H54 (cell line): Measurements from ENCODE around the gene CHTF18.

Source experiments
- DNase-seq: peaks from one replicate; pipeline ENCODE4 v3.0.0; 2011; ENCODE audit warnings: low spot score, mixed read lengths; ENCODE audit not compliant: insufficient read length
- FAIRE-seq: peaks from 3 replicates; lab custom pipeline; 2011; peaks lifted over from hg19 to GRCh38; lab: Jason Lieb, UNC
- POLR2A ChIP-seq: IDR thresholded peaks from 2 replicates; pipeline ENCODE4 v1.6.1; 2011; ENCODE audit warnings: low read depth, mild to moderate bottlenecking, low read length

CHTF18 gene

DNA sequence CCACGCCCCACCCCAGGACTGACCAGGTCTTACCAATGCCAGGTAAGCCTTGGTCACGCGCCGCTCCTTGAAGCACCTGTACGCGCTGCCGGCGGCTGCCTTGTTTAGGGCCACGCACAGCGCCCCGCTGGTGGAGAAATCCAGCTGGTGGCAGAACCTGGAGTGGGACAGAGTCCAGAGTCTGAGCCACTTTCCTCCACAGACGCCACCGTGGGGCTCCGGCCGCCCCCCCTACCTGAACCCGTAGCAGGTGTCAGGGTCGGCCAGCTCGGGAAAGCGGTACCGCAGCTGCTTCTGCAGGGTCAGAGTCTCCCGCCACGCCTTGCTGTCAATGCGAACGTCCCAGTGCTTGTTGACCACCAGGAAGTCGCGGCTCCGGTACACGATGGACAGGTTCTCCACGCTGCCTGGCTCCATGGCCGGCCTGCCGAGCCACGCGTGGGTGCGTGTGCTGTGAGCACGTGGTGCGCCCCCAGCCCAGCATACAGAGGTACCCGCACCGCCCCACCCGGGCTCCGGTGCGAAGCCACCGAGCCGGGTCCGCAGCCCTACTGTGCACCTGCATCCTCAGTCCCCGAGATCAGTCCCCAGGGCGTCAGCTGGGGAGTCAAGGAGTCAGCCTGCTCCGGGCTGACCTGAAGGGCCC is 976 bp upstream of the CHTF18 start:
- TF ChIP-seq POLR2A: no peak
- no peak for DNase-seq
- FAIRE-seq: no peak

DNA sequence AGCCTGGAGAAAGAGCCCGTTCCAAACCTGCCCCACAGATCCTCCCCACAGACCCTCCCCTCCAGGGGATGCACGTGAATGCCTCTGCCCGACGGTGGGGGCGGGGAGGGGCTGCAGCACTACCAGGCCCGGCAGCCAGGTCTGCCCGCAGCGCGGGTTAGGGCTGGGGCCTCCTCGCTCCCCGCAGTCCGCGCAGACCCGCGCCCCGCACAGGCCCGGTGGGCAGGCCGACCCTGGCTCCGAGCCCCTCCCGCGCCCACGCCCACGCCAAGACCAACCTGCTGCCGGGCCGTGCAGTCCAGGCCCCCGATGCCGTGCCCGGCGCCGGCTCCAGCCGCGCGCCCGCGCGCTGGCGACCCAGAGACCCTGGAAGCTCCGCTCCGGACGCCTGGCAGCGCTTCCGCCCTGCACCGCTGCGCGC is 432 bp upstream of the CHTF18 start, which contains the start of gene RPUSD1:
TSS of gene RPUSD1 (minus strand) at position 404 of the 421 bp plus-strand sequence. CDS start 644 bp downstream, outside the sequence.
- no peak for FAIRE-seq
- DNase-seq: no peak
- peak; percentile 61; the same call in 1 of the 2 replicates for TF ChIP-seq POLR2A

DNA sequence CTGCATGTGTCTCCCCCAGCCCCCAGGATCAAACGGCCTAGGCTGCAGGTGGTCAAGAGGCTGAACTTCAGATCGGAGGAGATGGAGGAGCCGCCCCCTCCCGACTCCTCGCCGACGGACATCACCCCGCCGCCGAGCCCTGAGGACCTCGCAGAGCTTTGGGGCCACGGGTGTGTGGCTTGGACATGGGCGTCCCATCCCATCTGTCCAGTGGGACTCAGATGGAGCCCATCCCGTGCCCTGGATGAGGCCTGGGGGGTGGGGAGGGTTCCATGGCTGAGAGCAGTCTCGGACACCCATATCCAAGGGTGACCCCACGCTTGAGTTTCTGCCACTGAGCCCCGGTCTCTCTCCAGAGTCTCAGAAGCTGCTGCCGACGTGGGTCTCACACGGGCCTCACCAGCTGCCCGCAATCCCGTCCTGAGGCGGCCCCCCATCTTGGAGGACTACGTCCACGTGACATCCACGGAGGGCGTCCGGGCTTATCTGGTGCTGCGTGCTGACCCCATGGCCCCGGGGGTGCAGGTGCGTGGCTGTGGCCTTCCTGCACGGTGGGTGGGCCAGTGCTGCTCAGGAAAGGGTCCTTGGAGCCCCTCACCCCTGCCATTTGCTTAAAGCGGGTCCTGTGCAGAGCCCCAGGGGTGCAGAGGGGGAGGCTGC is 901 bp downstream of the CHTF18 start:
- no peak for TF ChIP-seq POLR2A
- DNase-seq: no peak
- FAIRE-seq: no peak

DNA sequence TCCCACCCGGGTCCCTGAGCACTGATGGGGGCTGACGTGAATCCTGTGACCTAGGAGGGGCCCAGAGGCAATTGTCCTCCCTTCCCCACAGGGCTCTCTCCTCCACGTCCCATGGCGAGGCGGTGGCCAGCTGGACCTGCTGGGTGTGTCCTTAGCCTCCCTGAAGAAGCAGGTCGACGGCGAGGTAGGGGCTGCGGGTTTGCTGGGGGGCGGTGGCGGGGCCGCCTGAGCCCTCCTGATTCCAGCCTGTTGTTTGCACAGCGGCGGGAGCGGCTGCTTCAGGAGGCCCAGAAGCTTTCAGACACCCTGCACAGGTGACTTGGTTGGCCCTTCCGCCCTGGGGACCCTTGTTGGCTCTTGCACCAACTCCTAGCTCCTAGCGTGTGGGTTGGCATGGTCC is 1.7 kb downstream of the CHTF18 start:
- TF ChIP-seq POLR2A: no peak
- FAIRE-seq (no peak), DNase-seq (no peak)

DNA sequence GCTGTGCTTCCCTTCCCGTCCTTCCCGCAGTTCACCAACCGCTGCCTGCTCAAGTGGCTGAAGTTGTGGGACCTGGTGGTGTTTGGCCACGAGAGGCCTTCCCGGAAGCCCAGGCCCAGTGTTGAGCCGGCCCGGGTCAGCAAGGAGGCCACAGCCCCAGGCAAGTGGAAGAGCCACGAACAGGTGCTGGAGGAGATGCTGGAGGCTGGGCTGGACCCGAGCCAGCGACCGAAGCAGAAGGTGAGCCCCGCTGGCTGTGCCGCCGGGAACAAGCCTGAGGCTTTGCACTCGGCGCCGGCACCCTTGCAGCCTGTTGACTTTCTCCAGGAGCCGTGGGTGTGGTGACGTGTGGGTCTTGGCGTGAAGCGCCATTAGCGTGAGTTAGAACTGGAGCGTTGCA is 2.7 kb downstream of the CHTF18 start:
- FAIRE-seq (no peak), DNase-seq (no peak)
- TF ChIP-seq POLR2A: no peak

DNA sequence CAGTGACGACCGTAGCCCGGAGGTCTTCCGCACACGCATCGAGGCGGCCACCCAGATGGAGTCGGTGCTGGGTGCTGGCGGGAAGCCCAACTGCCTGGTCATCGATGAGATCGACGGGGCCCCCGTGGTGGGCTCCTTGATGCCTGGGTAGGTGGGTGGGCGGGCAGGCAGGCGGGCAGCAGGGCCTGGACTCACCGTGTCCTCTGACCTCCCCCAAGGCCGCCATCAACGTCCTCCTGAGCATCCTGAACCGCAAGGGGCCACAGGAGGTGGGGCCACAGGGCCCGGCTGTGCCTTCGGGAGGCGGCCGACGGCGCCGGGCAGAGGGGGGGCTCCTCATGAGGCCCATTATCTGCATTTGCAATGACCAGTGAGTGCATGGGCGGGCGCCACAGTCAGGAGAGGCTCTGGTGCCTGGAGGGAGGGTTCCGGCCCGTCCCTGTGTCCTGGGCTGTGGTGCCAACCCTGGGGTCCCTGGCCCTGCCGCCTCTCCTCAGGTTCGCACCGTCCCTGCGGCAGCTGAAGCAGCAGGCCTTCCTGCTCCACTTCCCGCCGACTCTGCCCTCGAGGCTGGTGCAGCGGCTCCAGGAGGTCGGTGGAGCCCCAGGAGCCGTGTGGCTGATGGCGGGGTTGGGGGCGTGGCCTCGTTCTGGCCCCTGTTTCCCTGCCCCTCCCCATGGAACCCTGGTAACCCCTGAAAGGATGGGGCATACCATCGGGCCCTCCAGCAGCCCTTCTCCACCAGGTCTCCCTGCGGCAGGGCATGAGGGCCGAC is 4.0 kb downstream of the CHTF18 start:
- no peak for TF ChIP-seq POLR2A
- DNase-seq (no peak), FAIRE-seq (no peak)

DNA sequence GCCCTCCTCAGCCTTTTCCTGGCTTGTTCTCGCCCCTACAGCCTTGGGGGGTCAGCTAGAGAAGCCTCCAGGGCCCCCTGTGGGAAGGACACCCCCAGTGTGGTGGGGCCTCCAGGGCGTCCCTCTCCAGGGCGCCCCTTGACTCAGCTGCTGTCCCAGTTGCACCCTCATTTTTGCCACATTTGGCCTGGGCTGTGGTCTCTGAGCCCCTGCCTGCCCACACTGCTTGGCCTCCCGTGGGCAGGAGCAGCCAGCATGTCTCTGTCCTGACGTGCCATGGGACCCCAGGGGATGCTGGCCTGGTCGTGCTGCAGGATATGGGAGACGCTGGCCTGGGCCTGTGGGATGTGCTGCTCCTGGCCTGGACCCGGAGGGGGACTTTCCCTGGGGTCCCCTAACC is 5.0 kb downstream of the CHTF18 start:
- no peak for FAIRE-seq
- no peak for TF ChIP-seq POLR2A
- DNase-seq: no peak

DNA sequence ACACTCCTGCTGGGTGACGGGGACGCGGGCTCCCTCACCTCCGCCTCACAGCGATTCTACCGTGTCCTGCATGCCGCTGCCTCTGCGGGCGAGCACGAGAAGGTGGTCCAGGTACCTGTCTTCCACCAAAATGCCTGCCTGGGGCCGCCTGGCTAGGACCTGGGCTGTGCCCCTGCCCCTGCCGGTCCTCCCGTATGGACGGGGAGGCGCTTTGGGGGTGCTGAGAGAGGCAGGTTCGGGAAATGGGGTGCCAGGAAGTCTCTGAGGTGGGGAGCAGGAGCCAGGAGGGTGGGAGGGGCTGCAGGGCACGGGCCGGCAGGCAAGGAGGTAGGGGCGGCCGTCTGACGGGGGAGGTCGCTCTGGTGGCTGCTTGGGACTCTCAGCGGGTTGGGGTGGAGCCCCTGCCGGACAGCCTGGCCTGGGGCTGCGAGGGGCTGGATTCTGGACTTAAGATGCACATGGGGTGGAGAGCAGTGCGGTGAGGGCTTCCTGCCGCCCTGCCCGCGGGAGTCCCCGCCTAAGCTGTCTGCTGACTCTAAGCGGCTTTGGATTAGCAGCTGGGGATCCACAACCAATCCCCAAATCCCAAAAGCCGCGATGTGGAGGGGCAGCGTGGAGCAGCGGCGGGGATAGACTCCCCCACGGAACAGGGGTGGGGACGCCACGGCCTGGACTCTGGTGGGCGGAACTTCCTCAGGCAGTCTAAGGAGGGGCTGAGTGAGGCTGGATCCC is 5.8 kb downstream of the CHTF18 start:
- FAIRE-seq (no peak), DNase-seq (no peak)
- TF ChIP-seq POLR2A: no peak

DNA sequence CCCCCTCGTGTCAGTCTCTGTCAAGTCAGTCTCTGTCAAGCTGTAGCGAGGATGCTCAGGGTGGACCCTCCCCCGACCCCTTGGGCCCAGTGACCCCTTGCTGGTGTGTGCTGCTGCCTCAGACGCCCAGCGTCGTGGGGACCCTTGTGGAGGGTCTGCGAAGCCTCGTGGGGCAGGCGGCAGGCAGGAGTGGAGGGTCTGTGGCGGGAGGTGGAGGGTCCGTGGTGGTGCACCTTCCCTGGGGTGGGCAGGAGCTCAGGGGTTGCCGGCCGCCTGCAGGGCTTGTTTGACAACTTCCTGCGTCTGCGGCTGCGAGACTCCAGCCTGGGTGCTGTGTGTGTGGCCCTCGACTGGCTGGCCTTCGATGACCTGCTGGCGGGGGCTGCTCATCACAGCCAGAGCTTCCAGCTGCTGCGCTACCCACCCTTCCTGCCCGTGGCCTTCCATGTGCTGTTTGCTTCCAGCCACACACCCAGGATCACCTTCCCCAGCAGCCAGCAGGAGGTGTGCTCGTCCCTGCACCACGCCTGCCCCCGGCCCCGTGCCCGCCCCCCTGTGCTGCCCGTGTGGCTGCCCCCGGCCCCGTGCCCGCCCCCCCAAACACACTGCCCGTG is 6.5 kb downstream of the CHTF18 start:
- FAIRE-seq (no peak), DNase-seq (no peak)
- TF ChIP-seq POLR2A: no peak

DNA sequence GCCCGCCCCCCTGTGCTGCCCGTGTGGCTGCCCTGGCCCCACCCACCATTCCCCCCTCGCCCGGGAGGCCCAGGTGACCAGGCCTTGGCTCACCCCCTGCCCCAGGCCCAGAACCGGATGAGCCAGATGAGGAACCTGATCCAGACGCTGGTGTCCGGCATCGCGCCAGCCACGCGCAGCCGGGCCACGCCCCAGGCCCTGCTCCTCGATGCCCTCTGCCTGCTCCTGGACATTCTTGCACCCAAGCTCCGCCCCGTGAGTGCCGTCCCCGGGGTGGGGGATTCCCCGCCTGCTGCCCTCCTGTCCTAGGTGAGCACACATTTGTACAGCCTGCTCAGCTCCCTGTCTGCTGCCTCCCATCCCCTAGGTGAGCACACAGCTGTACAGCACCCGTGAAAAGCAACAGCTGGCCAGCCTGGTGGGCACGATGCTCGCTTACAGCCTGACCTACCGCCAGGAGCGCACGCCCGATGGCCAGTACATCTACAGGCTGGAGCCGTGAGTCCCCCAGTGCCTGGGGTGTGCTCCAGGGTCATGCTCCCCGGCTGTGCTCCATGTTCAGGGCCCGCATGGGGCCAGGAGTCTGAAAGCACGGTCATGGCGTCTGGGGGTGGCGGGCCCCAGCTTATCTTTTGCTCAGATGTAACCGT is 7.3 kb downstream of the CHTF18 start:
- TF ChIP-seq POLR2A: no peak
- DNase-seq (no peak), FAIRE-seq (no peak)

DNA sequence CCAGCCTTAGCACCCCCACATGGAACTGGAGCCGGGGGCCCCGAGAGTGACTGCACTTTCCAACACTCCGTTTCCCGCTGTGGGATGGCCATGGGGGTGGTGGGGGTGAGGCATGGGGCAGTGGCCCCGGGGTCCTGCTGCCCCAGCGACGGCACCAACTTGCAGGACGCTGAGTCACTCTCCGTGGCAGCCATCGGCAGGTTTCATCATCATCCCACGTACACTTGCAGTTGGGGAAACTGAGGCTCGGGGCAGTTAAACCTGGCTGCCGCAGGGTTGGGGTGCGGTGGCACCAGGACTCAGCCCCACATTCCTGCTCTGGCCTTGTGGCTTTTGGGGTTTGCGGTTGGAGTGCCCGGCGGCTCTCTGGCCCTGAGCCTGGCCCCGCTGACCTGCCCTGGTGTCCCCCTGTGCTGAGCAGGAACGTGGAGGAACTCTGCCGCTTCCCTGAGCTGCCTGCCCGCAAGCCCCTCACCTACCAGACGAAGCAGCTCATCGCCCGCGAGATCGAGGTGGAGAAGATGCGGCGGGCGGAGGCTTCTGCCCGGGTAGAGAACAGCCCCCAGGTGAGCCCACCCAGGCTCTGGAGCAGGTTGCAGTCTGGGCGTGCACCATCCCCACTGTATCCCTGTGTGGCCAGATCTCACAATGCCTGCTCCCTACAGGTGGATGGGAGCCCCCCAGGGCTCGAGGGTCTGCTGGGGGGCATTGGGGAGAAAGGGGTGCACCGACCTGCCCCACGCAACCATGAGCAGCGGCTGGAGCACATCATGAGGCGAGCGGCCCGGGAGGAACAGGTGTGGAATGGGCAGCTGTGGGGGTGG is 8.1 kb downstream of the CHTF18 start:
- DNase-seq (no peak), FAIRE-seq (no peak)
- TF ChIP-seq POLR2A: no peak

DNA sequence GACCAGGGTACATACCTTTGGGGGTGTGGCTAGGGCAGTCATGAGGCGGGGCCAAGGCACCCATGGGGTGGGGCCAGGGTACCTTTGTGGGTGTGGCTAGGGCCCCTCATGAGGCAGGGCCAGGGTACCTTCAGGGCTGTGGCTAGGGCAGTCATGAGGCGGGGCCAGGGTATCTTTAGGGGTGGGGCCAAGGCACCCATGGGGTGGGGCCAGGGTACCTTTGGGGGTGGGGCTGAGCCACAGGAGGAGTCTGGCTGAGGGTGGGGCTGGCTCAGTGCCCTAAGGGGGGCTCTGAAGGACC is 8.7 kb downstream of the CHTF18 start:
- FAIRE-seq: no peak
- TF ChIP-seq POLR2A: no peak
- DNase-seq: no peak

DNA sequence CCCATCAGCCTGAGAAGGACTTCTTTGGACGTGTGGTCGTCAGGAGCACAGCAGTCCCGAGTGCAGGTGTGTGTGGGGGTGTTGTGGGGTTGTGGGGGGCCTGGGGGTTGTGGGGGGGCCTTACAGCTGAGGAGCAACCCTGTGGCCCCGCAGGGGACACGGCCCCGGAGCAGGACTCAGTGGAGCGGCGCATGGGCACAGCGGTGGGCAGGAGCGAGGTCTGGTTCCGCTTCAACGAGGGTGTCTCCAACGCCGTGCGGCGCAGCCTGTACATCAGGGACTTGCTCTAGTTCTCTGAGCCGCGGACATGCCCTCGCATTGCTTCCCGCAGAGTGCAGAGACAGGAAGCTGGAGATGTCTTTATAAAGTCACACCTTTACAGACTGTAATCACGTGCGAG is 9.3 kb downstream of the CHTF18 start:
- TF ChIP-seq POLR2A: no peak
- FAIRE-seq (no peak), DNase-seq (no peak)
